B cell (primary cell): ENCODE measurements around the gene RAD51B. TPM values are rescaled to one million over a fixed set of nuclear protein-coding genes. Genes with fewer than 3 reads are reported as not detected.

Experiments
- ATAC-seq: fragments of 200-7000 bp; cut with Tn5 transposase; one replicate; pipeline ENCODE4 v1.10.0; 2021; ENCODE audit warnings: low read depth, mild to moderate bottlenecking, moderate number of reproducible peaks, moderate library complexity
- CTCF ChIA-PET: fragments of 350-600 bp; sonication (Branson Sonifier 250); formaldehyde crosslinking; loops from one replicate; lab custom pipeline; 2021; ENCODE audit warnings: antibody characterized with exemption, inconsistent platforms; lab: Charles Lee
- POLR2A ChIA-PET: fragments of 350-600 bp; sonication (Branson Sonifier 250); formaldehyde crosslinking; loops from one replicate; lab custom pipeline; 2021; ENCODE audit warnings: antibody characterized with exemption; lab: Charles Lee
- DNase-seq: peaks from one replicate; pipeline ENCODE4 v3.0.0; 2013
- H2AFZ ChIP-seq: 2 replicates; pipeline ENCODE4 v1.6.1; 2012; ENCODE audit warnings: mild to moderate bottlenecking, low read depth, low read length; ENCODE audit not compliant: insufficient read depth, poor library complexity, severe bottlenecking
- H3K27ac ChIP-seq, 2 donors: 1 replicate in 1 of 2; 2 replicates in 1 of 2; pipeline ENCODE4 v1.5.1; 2012 to 2013; ENCODE audit warnings: low read length in 2 of 2, mild to moderate bottlenecking in 2 of 2, moderate library complexity in 1 of 2
- H3K27me3 ChIP-seq, 4 experiments: fragments of 200-600 bp in 1 of 4; sonication (generic) in 1 of 4; replicated peaks in 1 of 4; 1 replicate in 2 of 4; 2 replicates in 2 of 4; pipeline versions ENCODE4 v1.6.1 to v1.7.0; 2013 to 2016; ENCODE audit warnings: low read length in 3 of 4, mild to moderate bottlenecking in 2 of 4, mixed read lengths in 1 of 4, moderate library complexity in 1 of 4; ENCODE audit not compliant: insufficient read depth in 4 of 4, control insufficient read depth in 3 of 4; ENCODE audit errors: control extremely low read depth in 1 of 4
- H3K36me3 ChIP-seq, 2 experiments: replicated peaks in 1 of 2; 1 replicate in 1 of 2; 2 replicates in 1 of 2; pipeline versions ENCODE4 v1.6.1 to v1.7.1; 2013; ENCODE audit warnings: low read length in 1 of 2; ENCODE audit not compliant: insufficient read depth in 2 of 2, control insufficient read depth in 1 of 2; ENCODE audit errors: control extremely low read depth in 1 of 2, extremely low read depth in 1 of 2
- H3K4me1 ChIP-seq, 2 donors: fragments of 200-600 bp in 1 of 2; sonication (generic) in 1 of 2; 1 replicate in 1 of 2; 2 replicates in 1 of 2; pipeline versions ENCODE4 v1.5.1 to v1.6.1; 2013 to 2017; ENCODE audit warnings: low read length in 2 of 2; ENCODE audit not compliant: control insufficient read depth in 2 of 2, insufficient read depth in 2 of 2
- H3K4me2 ChIP-seq: replicated peaks from 2 replicates; pipeline ENCODE3; 2012; ENCODE audit warnings: mild to moderate bottlenecking, low read depth, low read length; ENCODE audit not compliant: poor library complexity, severe bottlenecking
- H3K4me3 ChIP-seq, 5 experiments: fragments of 200-600 bp in 1 of 5; sonication (generic) in 1 of 5; 1 replicate in 3 of 5; 2 replicates in 2 of 5; pipeline versions ENCODE4 v1.5.1 to v1.7.0; 2011 to 2016; ENCODE audit warnings: low read length in 4 of 5, mild to moderate bottlenecking in 4 of 5, low read depth in 2 of 5, control low read depth in 1 of 5, moderate library complexity in 1 of 5; ENCODE audit not compliant: insufficient read depth in 1 of 5; ENCODE audit errors: control extremely low read depth in 1 of 5, extremely low read depth in 1 of 5
- H3K79me2 ChIP-seq: fragments of 200-600 bp; sonication (generic); one replicate; pipeline ENCODE4 v1.6.0; 2016; ENCODE audit warnings: low read length; ENCODE audit not compliant: control insufficient read depth, insufficient read depth
- H3K9ac ChIP-seq: fragments of 200-600 bp; sonication (generic); 2 replicates; pipeline ENCODE4 v1.6.1; 2017; ENCODE audit warnings: mild to moderate bottlenecking, low read length, moderate library complexity
- H3K9me3 ChIP-seq, 3 donors: one replicate each; pipeline versions ENCODE4 v1.6.1 to v1.7.1; 2013; ENCODE audit warnings: low read length in 2 of 3; ENCODE audit not compliant: control insufficient read depth in 2 of 3, insufficient read depth in 1 of 3; ENCODE audit errors: control extremely low read depth in 1 of 3
- H4K20me1 ChIP-seq: 2 replicates; pipeline ENCODE4 v1.6.0; 2012; ENCODE audit warnings: mild to moderate bottlenecking, low read length; ENCODE audit not compliant: insufficient read depth, control insufficient read depth, poor library complexity, severe bottlenecking
- H3K27ac Mint-ChIP-seq: one replicate; pipeline ENCODE4 v1.8.0; 2021; ENCODE audit warnings: mixed read lengths
- H3K27me3 Mint-ChIP-seq: one replicate; pipeline ENCODE4 v1.8.0; 2021; ENCODE audit warnings: mixed read lengths
- H3K4me1 Mint-ChIP-seq: one replicate; pipeline ENCODE4 v1.8.0; 2021; ENCODE audit warnings: mixed read lengths
- H3K4me3 Mint-ChIP-seq: one replicate; pipeline ENCODE4 v1.8.0; 2021; ENCODE audit warnings: mixed read lengths
- H3K9me3 Mint-ChIP-seq: one replicate; pipeline ENCODE4 v1.8.0; 2022; ENCODE audit warnings: mixed read lengths; ENCODE audit not compliant: insufficient read depth
- CTCF ChIP-seq: fragments of 200-600 bp; IDR thresholded peaks from one replicate; pipeline ENCODE4 v1.8.0; 2022; ENCODE audit warnings: antibody characterized with exemption, mild to moderate bottlenecking
- EZH2 ChIP-seq: IDR thresholded peaks from 2 replicates; pipeline ENCODE4 v1.6.1; 2012; ENCODE audit warnings: borderline replicate concordance, low read depth, mild to moderate bottlenecking, moderate library complexity, low read length; ENCODE audit not compliant: insufficient read depth, poor library complexity, severe bottlenecking
- WGBS: methylation state at CpG from one replicate; pipeline ENCODE4 v1.1.5; 2013; ENCODE audit warnings: missing lambda C conversion rate; ENCODE audit not compliant: insufficient coverage; 5-methylcytosine and 5-hydroxymethylcytosine counted together
- intact Hi-C: fragments of 100-400 bp; cut with micrococcal nuclease; formaldehyde crosslinking; loops from one replicate; pipeline ENCODE4 v1.10.0; 2022
- polyA plus RNA-seq: library from polyadenylated mRNA; depleted of rRNA; stranded (reverse); fragments of >200 nt; gene quantifications from 2 replicates; pipeline ENCODE4 v1.2.3, GENCODE V29; 2012
- total RNA-seq, 2 donors: library from RNA; stranded (reverse); fragments of 120-200 nt in 1 of 2; gene quantifications; 1 replicate in 1 of 2; 2 replicates in 1 of 2; pipeline versions ENCODE4 v1.2.3 to v1.2.4, GENCODE V29; 2013 to 2022

The RAD51B gene
- total and polyA plus RNA-seq, 2 donors (not counting 1 experiment from before 2014, with no cell fraction given), result 6.5 to 60.6 TPM

- ChIA-PET POLR2A (no interaction called here), CTCF (no interaction called here)
- peaks cover 0 to 8% (median 1%) of the 10 kb centered on the region in 3 donors for H3K9me3 ChIP-seq
- no peaks in the 10 kb centered on the region for H3K9me3 Mint-ChIP-seq
- no peaks in the 10 kb centered on the region for H3K4me1 Mint-ChIP-seq
- DNase-seq, result no peak
- WGBS, result no CpG with 5 or more reads among the region's 1 CpG
- no peak overlapping the region for H3K4me3 Mint-ChIP-seq
- H3K79me2 ChIP-seq, result no peaks in the 10 kb centered on the region
- no peak overlapping the region for H3K9ac ChIP-seq
- H4K20me1 ChIP-seq, result no peaks in the 10 kb centered on the region
- H3K4me2 ChIP-seq, result no peak overlapping the region
- intact Hi-C loops, result no loop called here
- H3K27ac ChIP-seq, result no peak overlapping the region
- no peaks in the 10 kb centered on the region for H3K4me1 ChIP-seq
- TF ChIP-seq EZH2 (no peak), CTCF (no peak)
- H3K36me3 ChIP-seq, result no peaks in the 10 kb centered on the region
- H2AFZ ChIP-seq, result no peak overlapping the region
- H3K27ac Mint-ChIP-seq, result no peak overlapping the region
- H3K4me3 ChIP-seq, result no peak overlapping the region
- no peaks in the 10 kb centered on the region for H3K27me3 Mint-ChIP-seq
- no peaks in the 10 kb centered on the region for H3K27me3 ChIP-seq
- no peak for ATAC-seq
Measured at GRCh38 chr14:68094752-68095151, 275.2 kb downstream of the RAD51B start.

- Mint-ChIP-seq H3K27me3 (no peaks in the 10 kb centered on the region), H3K9me3 (peaks cover 10% of the 10 kb centered on the region), H3K27ac (no peak overlapping the region), H3K4me1 (no peaks in the 10 kb centered on the region), H3K4me3 (no peak overlapping the region)
- no peak overlapping the region for H3K9ac ChIP-seq
- DNase-seq, result no peak
- H3K79me2 ChIP-seq, result no peaks in the 10 kb centered on the region
- 79% methylated on average over 3 of the region's 3 CpGs for WGBS
- no peaks in the 10 kb centered on the region for H3K4me1 ChIP-seq
- ChIA-PET POLR2A (no interaction called here), CTCF (no interaction called here)
- H3K27me3 ChIP-seq, result no peaks in the 10 kb centered on the region
- no peaks in the 10 kb centered on the region for H3K36me3 ChIP-seq
- no peak for ATAC-seq
- peaks cover 3 to 34% (median 14%) of the 10 kb centered on the region in 3 donors for H3K9me3 ChIP-seq
- H2AFZ ChIP-seq, result no peak overlapping the region
- TF ChIP-seq CTCF (no peak), EZH2 (no peak)
- H4K20me1 ChIP-seq, result no peaks in the 10 kb centered on the region
- H3K4me3 ChIP-seq, result no peak overlapping the region
- no peak overlapping the region for H3K27ac ChIP-seq
- intact Hi-C loops, result no loop called here
- no peak overlapping the region for H3K4me2 ChIP-seq
Measured at GRCh38 chr14:68097727-68098126, 278.1 kb downstream of the RAD51B start.
